H1 (cell line): ENCODE data around the gene AGAP1. TPM values are rescaled to one million over a fixed set of nuclear protein-coding genes. Genes with fewer than 3 reads are reported as not detected.
A peak's percentile ranks its signal among the peaks of the same experiment; 100 is the strongest.

Experiments used
- CTCF ChIA-PET: fragments of 300-600 bp; sonication (Branson Sonifier 250); formaldehyde crosslinking; loops from one replicate; lab custom pipeline; 2021; ENCODE audit not compliant: partially characterized antibody; lab: Charles Lee
- POLR2A ChIA-PET: fragments of 300-600 bp; sonication (Branson Sonifier 250); formaldehyde crosslinking; loops from one replicate; lab custom pipeline; 2021; ENCODE audit warnings: inconsistent platforms; ENCODE audit not compliant: partially characterized antibody; lab: Charles Lee
- DNase-seq, 2 experiments: peaks; one replicate each; pipeline versions ENCODE4 v3.0.0 to v3.0.0-alpha.2; 2010 to 2022; ENCODE audit warnings: low spot score in 2 of 2, low read depth in 1 of 2, mixed read lengths in 1 of 2
- FAIRE-seq: peaks from 2 replicates; lab custom pipeline; 2011; peaks lifted over from hg19 to GRCh38; lab: Jason Lieb, UNC
- H2AFZ ChIP-seq: 2 replicates; pipeline ENCODE4 v1.8.1; 2012; ENCODE audit warnings: low read length, inconsistent platforms
- H2AK5ac ChIP-seq: 2 replicates; pipeline ENCODE4 v1.6.1; 2013; ENCODE audit warnings: low read depth, low read length
- H2BK120ac ChIP-seq: replicated peaks from 2 replicates; pipeline ENCODE3; 2013; ENCODE audit warnings: low read depth, low read length, inconsistent platforms
- H2BK12ac ChIP-seq: 2 replicates; pipeline ENCODE4 v1.6.1; 2013; ENCODE audit warnings: low read depth, low read length
- H2BK15ac ChIP-seq: 2 replicates; pipeline ENCODE4 v1.6.1; 2013; ENCODE audit warnings: low read length
- H2BK20ac ChIP-seq: 2 replicates; pipeline ENCODE4 v1.6.1; 2013; ENCODE audit warnings: low read length
- H2BK5ac ChIP-seq: 2 replicates; pipeline ENCODE4 v1.6.1; 2013; ENCODE audit warnings: low read depth, low read length
- H3K14ac ChIP-seq: 2 replicates; pipeline ENCODE4 v1.6.1; 2013; ENCODE audit warnings: inconsistent platforms; ENCODE audit not compliant: insufficient read length
- H3K18ac ChIP-seq: 2 replicates; pipeline ENCODE4 v1.6.1; 2013; ENCODE audit warnings: low read length; ENCODE audit errors: extremely low read depth
- H3K23ac ChIP-seq: 2 replicates; pipeline ENCODE4 v1.6.1; 2013; ENCODE audit warnings: inconsistent platforms; ENCODE audit not compliant: insufficient read length
- H3K23me2 ChIP-seq: 2 replicates; pipeline ENCODE4 v1.6.1; 2013; ENCODE audit warnings: low read depth, low read length
- H3K27ac ChIP-seq: 2 replicates; pipeline ENCODE4 v1.6.1; 2011; ENCODE audit warnings: low read depth, low read length, inconsistent platforms
- H3K27me3 ChIP-seq, 4 experiments: replicated peaks in 1 of 4; 1 replicate in 1 of 4; 2 replicates in 3 of 4; pipeline versions ENCODE4 v1.6.1 to v1.8.1; 2011 to 2013; ENCODE audit warnings: low read length in 3 of 4, mild to moderate bottlenecking in 3 of 4, inconsistent platforms in 2 of 4, mixed read lengths in 2 of 4, moderate library complexity in 1 of 4; ENCODE audit not compliant: control insufficient read depth in 3 of 4, insufficient read depth in 3 of 4; ENCODE audit errors: extremely low read depth in 1 of 4
- H3K36me3 ChIP-seq, 4 experiments: 2 replicates each; pipeline versions ENCODE4 v1.6.1 to v1.8.1; 2011 to 2013; ENCODE audit warnings: mild to moderate bottlenecking in 4 of 4, low read length in 3 of 4, moderate library complexity in 2 of 4, control low read depth in 1 of 4, inconsistent platforms in 1 of 4; ENCODE audit not compliant: insufficient read depth in 4 of 4, control insufficient read depth in 2 of 4
- H3K4ac ChIP-seq: replicated peaks from 2 replicates; pipeline ENCODE3; 2013; ENCODE audit warnings: low read length, low read depth, mixed read lengths, inconsistent platforms; ENCODE audit not compliant: insufficient read length
- H3K4me1 ChIP-seq, 4 experiments: replicated peaks in 1 of 4; 1 replicate in 1 of 4; 2 replicates in 3 of 4; pipeline versions ENCODE4 v1.6.1 to v1.8.1; 2011 to 2013; ENCODE audit warnings: low read length in 3 of 4, inconsistent platforms in 2 of 4, mixed read lengths in 1 of 4; ENCODE audit not compliant: insufficient read depth in 4 of 4, control insufficient read depth in 3 of 4
- H3K4me2 ChIP-seq, 2 experiments: 2 replicates each; pipeline versions ENCODE4 v1.6.1 to v1.8.1; 2011 to 2013; ENCODE audit warnings: low read depth in 2 of 2, low read length in 2 of 2, control low read depth in 1 of 2, inconsistent platforms in 1 of 2, mild to moderate bottlenecking in 1 of 2; ENCODE audit not compliant: insufficient read depth in 1 of 2
- H3K4me3 ChIP-seq, 4 experiments: fragments of 200-600, 300-600 bp in 1 of 4; sonication (generic), shearing (Covaris generic), sonication (Bioruptor Twin) in 1 of 4; 2 replicates each; pipeline versions ENCODE4 v1.5.1 to v1.8.1; 2011 to 2016; ENCODE audit warnings: low read length in 4 of 4, low read depth in 3 of 4, control low read depth in 2 of 4, inconsistent platforms in 2 of 4, mild to moderate bottlenecking in 2 of 4, mixed read lengths in 1 of 4, moderate library complexity in 1 of 4; ENCODE audit not compliant: insufficient read depth in 2 of 4; ENCODE audit errors: extremely low read depth in 1 of 4
- H3K56ac ChIP-seq: replicated peaks from 2 replicates; pipeline ENCODE3; 2013; ENCODE audit warnings: low read depth, mild to moderate bottlenecking, mixed read lengths, low read length, inconsistent platforms; ENCODE audit not compliant: insufficient read length
- H3K79me1 ChIP-seq: 2 replicates; pipeline ENCODE4 v1.6.1; 2013; ENCODE audit warnings: low read depth, low read length, control low read depth
- H3K79me2 ChIP-seq, 2 experiments: 2 replicates each; pipeline versions ENCODE4 v1.6.1 to v1.8.1; 2012 to 2013; ENCODE audit warnings: low read length in 2 of 2, mild to moderate bottlenecking in 2 of 2, inconsistent platforms in 1 of 2; ENCODE audit not compliant: insufficient read depth in 2 of 2, control insufficient read depth in 1 of 2
- H3K9ac ChIP-seq, 4 experiments: replicated peaks in 1 of 4; 1 replicate in 1 of 4; 2 replicates in 3 of 4; pipeline versions ENCODE4 v1.6.1 to v1.8.1; 2011 to 2013; ENCODE audit warnings: low read depth in 3 of 4, low read length in 3 of 4, control low read depth in 2 of 4, mild to moderate bottlenecking in 2 of 4, moderate library complexity in 2 of 4, inconsistent platforms in 1 of 4; ENCODE audit errors: extremely low read depth in 1 of 4
- H3K9me3 ChIP-seq, 2 experiments: 2 replicates each; pipeline versions ENCODE4 v1.6.1 to v1.8.1; 2012 to 2013; ENCODE audit warnings: mild to moderate bottlenecking in 2 of 2, moderate library complexity in 2 of 2, control low read depth in 1 of 2, inconsistent platforms in 1 of 2, low read depth in 1 of 2, low read length in 1 of 2, mixed read lengths in 1 of 2; ENCODE audit not compliant: insufficient read depth in 2 of 2
- H4K20me1 ChIP-seq, 2 experiments: replicated peaks in 1 of 2; 2 replicates each; pipeline versions ENCODE3 to v1.8.1; 2011 to 2013; ENCODE audit warnings: inconsistent platforms in 2 of 2, low read length in 2 of 2, mild to moderate bottlenecking in 1 of 2; ENCODE audit not compliant: insufficient read depth in 2 of 2, control insufficient read depth in 1 of 2
- H4K5ac ChIP-seq: 2 replicates; pipeline ENCODE4 v1.6.1; 2013; ENCODE audit warnings: low read length, low read depth, mixed read lengths, inconsistent platforms; ENCODE audit not compliant: insufficient read length
- H4K8ac ChIP-seq: 2 replicates; pipeline ENCODE4 v1.8.0; 2013; ENCODE audit warnings: mild to moderate bottlenecking, moderate library complexity, low read length, inconsistent platforms; ENCODE audit not compliant: insufficient read depth; ENCODE audit errors: extremely low read depth
- H4K91ac ChIP-seq: replicated peaks from 2 replicates; pipeline ENCODE3; 2013; ENCODE audit warnings: low read length, mixed read lengths, inconsistent platforms; ENCODE audit not compliant: insufficient read length
- CTBP2 ChIP-seq: IDR thresholded peaks from 2 replicates; pipeline ENCODE4 v1.7.0; 2011; ENCODE audit warnings: borderline replicate concordance, mild to moderate bottlenecking, moderate library complexity, mixed read lengths, low read length; ENCODE audit not compliant: insufficient read depth, insufficient read length
- KDM4A ChIP-seq: IDR thresholded peaks from one replicate; pipeline ENCODE4 v1.7.1; 2012; ENCODE audit warnings: low read depth, mild to moderate bottlenecking, moderate library complexity, low read length, inconsistent platforms; ENCODE audit not compliant: severe bottlenecking
- PHF8 ChIP-seq: fragments of 200-600 bp; sonication (generic); conservative IDR thresholded peaks from 2 replicates; pipeline ENCODE4 v1.7.1; 2012; ENCODE audit warnings: low read depth, mild to moderate bottlenecking, inconsistent platforms, low read length, moderate library complexity
- TCF12 ChIP-seq: IDR thresholded peaks from 2 replicates; pipeline ENCODE4 v1.6.1; 2011; ENCODE audit warnings: low read depth, mild to moderate bottlenecking, low read length
- WGBS, 2 experiments: shearing (Covaris generic) in 1 of 2; methylation state at CpG; one replicate each; pipeline versions ENCODE4 v1.1.6 to v1.1.7; 2013 to 2015; ENCODE audit warnings: low lambda C conversion rate in 2 of 2, mixed read lengths in 2 of 2, inconsistent platforms in 1 of 2, low coverage in 1 of 2, missing lambda C conversion rate in 1 of 2; ENCODE audit not compliant: insufficient replicate concordance in 2 of 2, insufficient coverage in 1 of 2, insufficient read length in 1 of 2; ENCODE audit errors: extremely low coverage in 1 of 2, missing lambda C conversion rate in 1 of 2; 5-methylcytosine and 5-hydroxymethylcytosine counted together
- polyA plus RNA-seq, 7 experiments: library from polyadenylated mRNA; depleted of rRNA in 3 of 7; stranded (reverse) in 5 of 7; unstranded in 2 of 7; fragments of >200 nt in 5 of 7; fragments of 200-250 nt in 2 of 7; gene quantifications; 1 replicate in 5 of 7; 2 replicates in 1 of 7; 4 replicates in 1 of 7; pipeline versions ENCODE4 v1.2.1 to v1.2.3, GENCODE V29; 2011 to 2013; ENCODE audit warnings: missing spikeins in 2 of 7, mixed read lengths in 2 of 7
- total RNA-seq: library from RNA; stranded (reverse); fragmentation: NEBNext Ultra II Directional; extraction: Animal tissue kit (Norgen Biotek cat#: 25700); gene quantifications from 2 replicates; pipeline ENCODE4 v1.2.1, GENCODE V29; 2021
- TF ChIP-seq, protein P1 (sequence below), 3 experiments: IDR thresholded peaks; 1 replicate in 2 of 3; 2 replicates in 1 of 3; pipeline versions ENCODE4 v1.5.1 to v1.6.1; 2011; ENCODE audit warnings: low read length in 3 of 3, mild to moderate bottlenecking in 3 of 3, inconsistent platforms in 2 of 3, low read depth in 1 of 3, moderate library complexity in 1 of 3; ENCODE audit not compliant: insufficient read depth in 1 of 3; ENCODE audit errors: control extremely low read depth in 1 of 3

AGAP1 gene
- total and polyA plus RNA-seq, 2 of the 8 experiments (the other 6 are each of a cell fraction or from before 2014, with no cell fraction given), result 18.1 to 39.4 TPM

DNA sequence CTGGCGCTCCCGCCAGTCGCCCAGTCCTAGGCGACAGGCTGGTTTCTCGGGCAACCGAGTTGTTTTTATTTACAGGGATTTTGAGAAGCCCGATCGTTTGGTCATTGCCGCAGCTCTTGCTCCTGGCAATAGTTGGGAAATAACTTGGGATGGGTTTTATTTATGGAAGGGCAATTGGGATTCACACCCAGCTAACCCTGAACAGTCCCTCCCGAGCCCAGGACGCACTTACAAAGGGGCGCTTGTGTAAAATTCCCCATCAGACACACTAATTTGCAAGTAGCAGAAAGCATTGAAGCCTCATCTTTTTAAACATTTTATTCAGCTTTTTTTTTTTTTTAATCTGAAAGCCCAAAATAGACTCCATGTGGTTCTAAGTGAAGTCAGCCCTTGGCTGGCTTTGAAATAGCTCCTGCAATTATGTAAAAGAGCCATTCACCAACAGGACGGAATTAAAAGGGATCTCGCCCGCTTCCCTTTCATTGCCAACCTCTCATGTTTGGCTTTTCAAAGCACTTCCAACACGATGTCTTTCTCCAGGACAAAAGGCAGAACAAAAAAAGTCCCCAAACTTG is 677.9 kb downstream of the AGAP1 start:
- Histone ChIP-seq H3K4me2 (peak overlapping the region; percentile 59 to 68), H2BK15ac (no peak overlapping the region), H3K79me1 (no peaks in the 10 kb centered on the region), H3K9me3 (no peaks in the 10 kb centered on the region), H3K4me1 (peaks cover 22 to 66% (median 38%) of the 10 kb centered on the region in 4 experiments), H4K91ac (no peak overlapping the region), H2AK5ac (no peak overlapping the region), H2BK12ac (no peak overlapping the region), H3K27ac (no peak overlapping the region), H3K4me3 (peak overlapping the region in 3 of 4 experiments; percentile 1 to 46 (median 7); a peak in 4 of 8 replicates), H3K27me3 (peaks cover 89 to 100% (median 96%) of the 10 kb centered on the region in 4 experiments), H3K9ac (no peak overlapping the region), H3K56ac (no peak overlapping the region), H3K36me3 (peaks cover 0 to 7% (median 0%) of the 10 kb centered on the region in 4 experiments; a peak in 1 of 8 replicates), H3K4ac (no peak overlapping the region), H2BK120ac (no peak overlapping the region), H4K8ac (no peak overlapping the region), H3K23me2 (peaks cover 12% of the 10 kb centered on the region; the same call in 1 of the 2 replicates), H4K20me1 (peaks cover 19 to 22% of the 10 kb centered on the region in 2 experiments), H3K14ac (no peak overlapping the region), H4K5ac (no peak overlapping the region), H3K18ac (0 out of 2 replicates have a peak overlapping the region, but pooled peaks have one; percentile 51), H3K79me2 (no peaks in the 10 kb centered on the region), H2BK5ac (no peak overlapping the region), H3K23ac (no peak overlapping the region), H2AFZ (no peak overlapping the region), H2BK20ac (no peak overlapping the region)
- DNase-seq (no peak), FAIRE-seq (no peak)
- peak; percentile 19 for TF ChIP-seq KDM4A
- no peak for TF ChIP-seq CTBP2
- TF ChIP-seq, protein P1, sequence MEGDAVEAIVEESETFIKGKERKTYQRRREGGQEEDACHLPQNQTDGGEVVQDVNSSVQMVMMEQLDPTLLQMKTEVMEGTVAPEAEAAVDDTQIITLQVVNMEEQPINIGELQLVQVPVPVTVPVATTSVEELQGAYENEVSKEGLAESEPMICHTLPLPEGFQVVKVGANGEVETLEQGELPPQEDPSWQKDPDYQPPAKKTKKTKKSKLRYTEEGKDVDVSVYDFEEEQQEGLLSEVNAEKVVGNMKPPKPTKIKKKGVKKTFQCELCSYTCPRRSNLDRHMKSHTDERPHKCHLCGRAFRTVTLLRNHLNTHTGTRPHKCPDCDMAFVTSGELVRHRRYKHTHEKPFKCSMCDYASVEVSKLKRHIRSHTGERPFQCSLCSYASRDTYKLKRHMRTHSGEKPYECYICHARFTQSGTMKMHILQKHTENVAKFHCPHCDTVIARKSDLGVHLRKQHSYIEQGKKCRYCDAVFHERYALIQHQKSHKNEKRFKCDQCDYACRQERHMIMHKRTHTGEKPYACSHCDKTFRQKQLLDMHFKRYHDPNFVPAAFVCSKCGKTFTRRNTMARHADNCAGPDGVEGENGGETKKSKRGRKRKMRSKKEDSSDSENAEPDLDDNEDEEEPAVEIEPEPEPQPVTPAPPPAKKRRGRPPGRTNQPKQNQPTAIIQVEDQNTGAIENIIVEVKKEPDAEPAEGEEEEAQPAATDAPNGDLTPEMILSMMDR (IDR thresholded peaks at IDR 0.05; ENCODE audit: control extremely low read depth in 1 of 3, insufficient read depth in 1 of 3, low read depth in 1 of 3, low read length in 3 of 3), result no peak
- TF ChIP-seq TCF12, result no peak
- TF ChIP-seq PHF8, result no peak
- WGBS, 2 experiments, result 4% methylated on average over 16 of the region's 16 CpGs; no CpG with 5 or more reads in 1 of the 2 experiments
- ChIA-PET POLR2A (interaction anchor here (4.9 kb wide), 1 partner anchor 11 kb away, joined by 54 read pairs; no protein-coding TSS in a partner anchor), CTCF (interaction anchor here (0.6 to 3.1 kb wide), 9 partner anchors 8 to 1051 kb away, joined by 3 to 18 read pairs (median 3); no protein-coding TSS in a partner anchor)
